ENCODE data around the gene USP47.

The USP47 gene

DNA sequence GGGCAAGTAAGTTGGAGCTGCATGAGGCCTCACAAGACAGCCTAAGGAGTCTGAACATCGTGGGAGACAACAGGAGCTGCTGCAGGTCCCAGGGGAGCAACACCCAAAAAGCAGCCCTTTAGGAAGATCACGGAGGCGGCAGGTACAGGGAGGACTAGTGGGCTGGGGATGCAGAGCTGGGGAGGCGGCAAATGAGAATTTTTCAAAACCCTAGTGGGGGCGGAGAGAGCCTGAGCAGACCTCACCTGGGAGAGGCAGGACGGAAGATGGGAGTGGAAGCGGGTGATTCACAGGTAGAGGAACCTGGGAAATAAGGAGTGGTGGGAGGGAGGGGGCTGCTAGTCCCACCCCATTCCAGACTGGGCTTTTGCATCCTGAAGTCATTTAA is 124.6 kb downstream of the USP47 start:
- DNase-seq (ENCODE audit: low read depth): no peak

DNA sequence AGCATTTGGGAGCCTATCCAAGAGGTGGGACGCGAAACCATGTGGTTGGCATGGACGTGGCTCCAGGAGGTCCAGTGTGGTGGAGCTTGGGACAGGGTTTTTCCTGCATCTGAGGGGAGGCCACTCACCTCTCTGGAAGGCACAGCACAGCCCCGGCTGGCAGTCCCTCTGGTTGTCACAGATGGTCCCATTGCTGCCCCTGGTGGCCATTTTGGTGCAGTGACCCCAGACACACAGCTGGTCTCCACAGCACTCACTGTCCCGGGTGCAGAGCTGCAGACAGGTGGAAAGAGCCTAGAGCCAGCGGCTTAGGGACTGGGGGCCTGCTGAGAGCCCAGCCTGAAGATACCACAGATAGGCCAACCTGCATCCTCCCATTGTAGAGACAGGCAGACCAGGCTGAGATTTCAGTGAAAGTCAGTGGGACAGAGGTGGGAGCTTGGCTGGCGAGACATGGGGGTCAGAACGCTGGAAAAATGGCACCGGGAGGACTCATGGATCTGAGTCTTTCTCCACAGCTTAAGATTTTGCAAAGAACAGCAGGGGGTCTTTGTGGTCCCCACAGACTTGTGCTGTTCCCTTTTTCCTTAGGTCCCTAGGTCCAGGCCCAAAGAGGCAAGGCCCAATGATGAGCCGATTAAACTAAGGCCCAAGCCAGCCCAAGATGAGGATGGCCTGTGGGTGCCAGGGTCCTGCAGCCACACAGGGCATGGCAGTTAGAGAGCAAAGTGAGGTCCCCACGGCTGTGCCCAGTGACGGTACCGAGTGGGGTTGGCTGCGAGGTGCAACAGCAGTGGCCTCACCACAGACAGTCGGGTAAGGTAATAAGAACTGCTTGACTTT is 125.3 kb downstream of the USP47 start:
- no peak for DNase-seq (ENCODE audit: low read depth)

DNA sequence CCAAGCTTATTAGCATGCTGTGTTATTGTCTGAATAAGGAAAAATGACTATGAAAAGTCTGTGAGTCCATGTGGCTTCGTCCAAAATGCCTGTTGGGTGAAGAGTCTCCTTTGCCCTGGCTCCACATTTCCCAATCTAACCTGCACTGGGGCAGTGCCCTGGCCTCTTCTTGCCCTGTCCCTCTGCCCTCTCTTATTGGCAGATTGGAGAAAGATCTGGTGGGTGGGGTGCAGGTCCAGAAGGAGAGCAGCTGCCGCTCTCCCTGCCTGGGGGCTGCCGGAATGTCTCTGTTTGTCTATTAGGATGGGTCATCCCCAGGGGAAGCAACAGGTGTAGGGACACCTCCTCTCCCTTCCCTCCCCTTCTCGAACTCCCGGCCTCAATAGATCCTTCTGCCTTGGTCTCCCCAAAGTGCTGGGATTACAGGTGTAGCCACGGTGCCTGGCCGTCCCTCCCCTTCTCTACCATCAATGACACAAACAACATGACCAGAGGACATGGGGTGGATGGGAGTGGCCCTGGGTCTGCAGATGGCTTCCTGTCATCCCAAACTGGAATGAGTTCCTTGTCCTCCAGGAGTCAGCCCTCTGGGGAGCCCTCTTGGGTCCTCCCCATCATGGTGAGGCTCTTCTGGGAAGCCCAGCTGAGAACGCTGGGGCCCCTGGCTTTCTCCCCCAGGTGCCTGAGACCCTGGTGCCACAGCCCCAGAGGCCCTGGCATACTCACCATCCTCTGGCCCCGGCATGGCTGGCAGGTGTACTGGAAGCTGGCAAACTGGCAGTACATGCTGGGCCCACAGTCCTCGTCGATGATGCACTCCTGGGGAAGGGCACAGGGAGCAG is 126.1 kb downstream of the USP47 start:
- DNase-seq (ENCODE audit: low read depth): no peak

DNA sequence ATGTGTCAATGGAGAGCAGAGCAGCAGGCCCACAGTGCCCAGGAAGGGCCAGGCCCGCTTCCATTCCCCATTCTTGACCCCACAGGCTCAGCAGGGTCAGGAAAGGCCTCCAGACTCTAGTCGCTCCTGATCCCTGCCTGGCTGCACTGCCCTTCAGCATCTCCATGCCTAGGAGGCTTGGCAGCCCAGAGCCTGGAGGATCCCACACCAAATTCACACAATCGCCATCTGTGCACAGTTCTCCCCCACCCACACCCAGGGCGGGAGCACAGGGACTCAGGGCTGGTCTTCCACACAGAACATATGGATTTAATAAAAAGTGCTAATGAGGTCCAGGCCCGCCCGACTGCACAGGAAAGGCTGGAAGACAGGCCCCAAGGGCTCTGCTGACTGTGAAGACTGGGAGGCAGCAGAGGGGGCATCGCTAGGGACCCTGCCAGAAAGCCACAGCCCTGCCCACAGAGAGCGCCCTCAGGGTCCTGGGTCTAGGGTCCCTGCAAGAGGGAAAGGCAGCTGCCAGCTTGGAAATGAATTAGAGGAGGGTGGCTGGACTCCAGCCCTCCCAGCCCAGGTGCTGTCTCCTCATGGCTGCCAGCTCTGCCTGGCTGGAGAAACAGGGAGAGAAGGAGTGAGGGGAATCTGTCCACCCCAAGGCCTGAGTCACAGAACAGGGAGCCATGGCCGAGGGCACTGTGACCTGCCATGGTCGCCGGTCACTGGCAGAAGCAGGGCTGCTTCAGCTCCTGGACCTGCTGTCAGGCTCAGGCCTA is 126.9 kb downstream of the USP47 start:
- DNase-seq (ENCODE audit: low read depth): no peak

DNA sequence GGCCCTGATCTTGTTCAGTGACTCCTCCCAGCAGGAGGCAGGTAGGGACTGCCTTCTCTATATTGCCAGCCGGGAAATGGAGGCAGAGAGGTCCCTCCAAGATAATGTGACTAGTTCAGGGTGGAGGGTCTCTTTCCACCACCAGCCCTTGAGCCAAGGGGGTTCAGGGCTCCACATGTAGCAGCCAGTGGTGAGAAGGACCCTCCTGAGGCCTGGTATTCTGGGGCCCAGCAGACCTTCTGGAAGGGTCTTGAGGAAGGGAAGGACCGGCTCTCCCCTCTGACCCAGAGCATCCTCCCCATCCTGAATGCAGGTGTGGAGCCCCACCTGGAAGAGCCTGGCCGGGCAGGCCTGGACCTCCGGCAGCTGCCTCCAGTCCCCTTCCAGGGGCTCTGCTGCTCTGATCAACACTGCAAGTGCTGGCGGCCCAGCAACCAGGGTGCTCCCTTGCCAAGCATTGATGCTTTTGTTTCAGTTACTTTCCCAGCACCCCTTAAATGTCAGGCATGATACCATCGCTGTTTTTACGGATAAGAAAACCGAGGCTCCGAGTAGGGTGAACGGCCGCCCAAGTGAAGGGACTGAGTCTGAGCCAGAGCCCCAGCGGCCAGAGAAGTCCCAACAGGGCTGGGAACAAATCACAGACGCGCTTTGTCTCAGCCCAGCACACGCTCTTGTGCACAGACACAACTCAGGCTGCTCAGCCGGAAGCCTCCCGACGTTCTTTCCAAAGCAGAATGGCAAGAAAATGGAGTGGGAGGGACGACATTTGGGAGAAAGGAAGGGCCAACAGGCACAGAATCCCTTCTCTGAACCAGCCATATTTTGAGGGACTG is 127.8 kb downstream of the USP47 start:
- no peak for DNase-seq (ENCODE audit: low read depth)

DNA sequence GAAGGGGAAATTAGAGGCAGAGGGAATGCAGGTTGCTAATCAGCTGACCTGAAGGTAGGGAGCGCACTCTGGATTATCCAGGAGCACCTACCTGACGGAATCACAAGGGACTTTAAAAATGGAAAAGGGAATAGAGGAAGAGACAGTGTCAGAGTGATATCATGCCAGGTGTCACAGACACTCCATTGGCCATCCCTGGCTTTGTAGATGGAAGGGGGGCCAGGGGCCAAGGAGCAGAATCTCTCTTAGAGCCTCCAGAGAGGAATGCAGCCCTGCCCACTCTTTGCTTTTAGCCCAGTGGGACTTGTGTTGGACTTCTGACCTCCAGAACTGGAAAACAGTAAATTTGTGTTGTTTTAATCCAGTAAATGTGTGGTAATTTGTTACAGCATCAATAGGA is 128.8 kb downstream of the USP47 start:
- DNase-seq (ENCODE audit: low read depth): no peak

DNA sequence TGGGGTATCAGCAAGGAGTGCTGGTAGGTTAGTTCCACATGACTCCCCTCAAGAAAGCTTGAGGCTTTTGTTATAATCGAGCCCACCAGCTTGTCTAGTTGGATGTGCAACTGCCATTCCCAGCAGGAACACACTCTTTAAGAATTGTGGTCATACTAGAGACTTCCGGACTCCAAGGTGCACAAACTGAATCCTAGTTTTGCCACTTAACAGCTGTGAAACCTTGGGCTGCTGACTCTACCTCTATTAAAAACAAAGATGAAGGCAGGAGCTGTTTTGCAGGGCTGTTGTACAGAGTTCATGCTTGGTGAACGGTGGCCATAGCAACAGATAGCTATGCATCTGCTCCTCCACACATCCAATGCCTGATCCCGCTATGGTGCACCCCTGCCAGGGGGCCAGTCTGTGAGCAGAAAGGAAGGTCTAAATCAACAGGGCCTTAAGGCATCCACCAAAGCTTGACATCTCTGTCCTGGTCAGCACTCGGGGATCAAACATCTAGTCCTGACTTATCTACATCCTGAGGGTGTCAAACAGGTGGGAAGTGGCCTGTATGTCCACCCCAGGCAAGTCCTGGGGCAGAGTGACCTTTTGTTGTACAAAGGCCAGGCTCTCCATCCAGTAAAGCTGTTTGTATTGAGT is 130.3 kb downstream of the USP47 start:
- DNase-seq (ENCODE audit: low read depth): no peak

DNA sequence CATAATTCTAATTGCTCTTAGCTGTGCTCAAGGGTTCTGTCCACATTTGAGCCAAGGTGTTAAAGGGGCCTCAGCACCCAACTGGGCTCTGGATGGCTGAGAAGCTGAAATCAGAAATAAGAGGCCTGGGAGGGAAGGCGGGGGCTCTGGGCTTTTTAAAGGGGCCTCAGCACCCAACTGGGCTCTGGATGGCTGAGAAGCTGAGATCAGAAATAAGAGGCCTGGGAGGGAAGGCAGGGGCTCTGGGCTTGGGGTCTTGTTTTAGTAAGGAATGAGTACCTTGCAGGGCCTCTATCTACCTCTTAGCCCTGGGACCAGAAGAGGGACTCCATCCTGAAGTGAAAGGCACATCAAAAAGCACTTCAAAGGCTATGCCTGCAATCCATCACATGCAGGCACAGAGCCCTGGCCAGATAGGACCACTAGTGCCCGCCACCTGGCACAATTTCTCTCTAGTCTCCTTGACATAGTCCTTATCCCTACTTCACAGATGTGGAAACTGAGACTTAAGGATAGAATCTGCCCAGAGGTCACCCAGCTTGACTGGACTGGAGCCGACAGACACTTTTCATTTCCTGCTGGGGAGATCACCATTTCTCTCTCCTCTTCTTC is 131.1 kb downstream of the USP47 start:
- DNase-seq (ENCODE audit: low read depth): no peak

DNA sequence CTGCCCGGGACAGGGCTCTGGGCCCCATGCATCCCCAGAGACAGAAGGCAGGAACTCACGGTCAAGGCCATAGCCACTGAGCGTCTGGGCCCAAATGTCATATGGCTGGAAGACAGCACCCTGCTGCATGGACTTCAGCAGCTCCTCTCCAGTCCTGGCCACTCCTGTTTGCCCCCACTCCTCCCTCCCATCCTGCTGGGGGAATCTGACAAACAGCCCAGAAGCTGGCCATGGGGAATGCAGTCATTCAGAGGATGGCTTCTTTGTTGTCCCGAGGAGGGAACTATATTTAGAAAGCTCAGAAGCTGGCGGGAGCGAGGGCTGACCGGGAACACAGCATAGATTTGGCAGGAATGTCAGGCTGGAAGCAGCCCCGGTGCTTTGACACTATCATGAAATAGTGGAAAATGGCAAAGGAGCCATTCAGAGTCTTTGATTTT is 131.6 kb downstream of the USP47 start:
- no peak for DNase-seq (ENCODE audit: low read depth)

DNA sequence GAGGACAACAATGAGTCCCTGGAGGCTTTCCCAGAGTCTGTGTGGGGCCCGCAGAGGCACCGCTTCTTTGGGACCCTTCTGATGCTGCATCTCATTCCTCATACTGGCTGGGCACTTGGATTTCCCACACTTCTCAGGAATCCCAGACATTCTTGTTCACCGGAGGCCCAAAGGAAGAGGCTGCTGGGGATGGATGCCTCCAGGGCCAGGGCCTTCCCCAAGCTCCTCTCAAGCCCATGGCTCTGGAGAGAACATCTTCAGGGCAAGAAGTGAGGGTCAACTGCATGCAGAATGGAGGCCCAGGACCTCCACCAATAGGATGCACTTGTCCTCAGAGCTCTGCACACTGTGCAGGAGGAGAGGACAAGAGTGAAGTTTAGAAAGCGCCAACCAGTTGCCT is 132.1 kb downstream of the USP47 start:
- no peak for DNase-seq (ENCODE audit: low read depth)

DNA sequence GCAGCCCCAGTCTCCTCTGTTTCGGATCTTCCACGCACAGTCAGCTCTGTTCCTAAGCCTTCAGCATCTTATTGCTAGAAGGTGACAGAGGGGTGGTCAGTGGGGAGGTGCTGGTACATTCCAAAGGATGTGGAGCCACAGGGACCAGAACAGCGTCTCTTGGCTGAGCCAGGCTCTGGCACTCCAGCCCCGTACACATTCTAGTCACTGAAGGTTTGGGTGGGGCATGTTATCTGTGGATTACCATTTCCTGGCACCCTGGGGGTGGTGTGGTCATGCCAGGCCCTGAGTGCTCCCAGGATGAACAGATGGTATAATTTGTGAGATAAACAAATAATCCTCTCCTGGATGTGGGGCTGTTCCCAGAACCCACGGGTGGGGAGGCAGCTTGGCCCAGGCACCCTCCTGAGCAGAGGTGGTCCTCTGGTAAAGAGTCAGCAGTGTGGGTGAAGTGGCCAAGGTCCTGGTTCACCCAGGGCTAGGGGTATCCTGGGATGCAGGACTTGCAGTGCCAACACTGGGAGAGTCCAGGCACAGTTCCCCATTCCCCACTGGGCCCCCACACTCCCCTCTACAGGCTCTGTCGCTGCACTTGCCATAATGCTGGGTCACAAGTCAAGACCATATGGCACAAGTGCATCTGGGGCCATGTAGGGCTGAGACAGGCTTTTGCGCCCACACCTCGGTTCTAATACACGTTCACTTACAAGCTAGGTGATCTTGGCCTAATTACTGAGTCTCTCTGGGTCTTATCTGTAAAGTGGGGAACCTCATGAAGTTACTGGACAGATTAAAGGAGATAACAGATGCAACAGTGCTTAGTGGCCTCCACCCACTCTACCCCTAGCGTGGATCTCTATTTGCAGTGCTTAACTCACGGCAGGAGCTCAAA is 133.7 kb downstream of the USP47 start:
- no peak for DNase-seq (ENCODE audit: low read depth)

DNA sequence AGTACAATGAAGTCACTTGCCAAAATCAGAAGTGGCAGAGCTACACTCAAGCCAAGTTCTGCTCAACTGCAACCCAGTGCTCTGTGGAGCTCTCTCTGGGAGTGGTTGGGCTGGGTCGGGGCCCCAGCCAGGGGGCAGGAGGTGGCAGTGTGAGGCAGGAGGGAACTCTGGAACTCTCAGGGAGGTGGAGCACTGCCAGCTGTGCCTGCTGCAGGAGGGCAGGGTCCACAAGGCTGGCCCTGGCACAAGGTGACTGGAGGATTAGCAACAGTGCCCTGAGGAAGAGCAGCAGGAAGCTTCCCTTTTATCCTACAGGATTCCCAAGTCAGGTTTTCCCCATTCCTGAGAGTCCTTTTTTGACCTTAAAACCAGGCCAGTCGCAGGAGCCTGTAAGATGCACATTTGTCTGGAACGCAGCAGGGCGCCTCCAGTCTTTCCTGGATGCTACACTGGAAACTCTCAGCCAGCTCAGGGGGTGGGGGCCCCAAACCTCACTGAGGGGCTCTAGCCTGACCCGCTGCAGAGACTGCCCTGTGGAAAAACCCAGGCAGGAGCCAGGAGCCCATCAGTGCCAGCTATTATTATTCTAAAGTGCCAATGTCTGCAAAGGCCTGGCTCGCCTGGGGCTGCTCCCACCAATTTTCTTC is 134.8 kb downstream of the USP47 start:
- no peak for DNase-seq (ENCODE audit: low read depth)

DNA sequence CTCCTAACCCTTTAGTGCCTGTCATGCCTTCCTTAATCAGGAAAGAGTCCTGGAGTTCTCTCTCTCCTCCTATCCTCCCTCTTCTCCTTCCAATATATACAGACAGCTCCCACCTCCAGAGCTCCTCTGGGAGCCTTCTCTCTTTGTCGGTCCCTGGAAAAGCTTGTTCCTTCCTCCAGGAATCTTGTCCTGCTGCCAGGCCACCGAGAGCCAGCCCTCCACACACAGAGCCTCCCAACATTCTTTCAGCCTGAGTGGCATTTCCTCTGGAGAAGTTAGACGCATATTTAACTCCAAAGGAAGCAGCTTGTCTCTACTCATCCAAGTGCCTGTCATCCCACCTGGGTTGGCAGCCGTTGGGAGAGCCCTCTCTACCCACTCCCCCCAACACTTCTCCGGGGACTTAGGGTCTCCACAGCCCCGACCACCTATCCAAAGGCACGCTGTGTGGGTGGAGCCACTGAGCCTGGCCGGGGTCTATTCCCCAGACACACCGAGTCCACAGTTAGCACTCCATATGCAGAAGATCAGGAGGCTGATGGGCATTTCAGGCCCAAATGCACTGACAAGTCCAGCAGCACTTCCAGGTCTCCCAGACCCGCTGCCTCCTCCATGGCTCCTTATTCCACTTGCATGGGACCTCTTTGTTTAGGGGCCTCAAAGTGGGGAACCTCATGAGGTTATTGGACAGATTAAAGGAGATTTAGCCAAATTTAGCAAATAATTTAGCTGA is 135.6 kb downstream of the USP47 start:
- DNase-seq (ENCODE audit: low read depth): peak; percentile 71

DNA sequence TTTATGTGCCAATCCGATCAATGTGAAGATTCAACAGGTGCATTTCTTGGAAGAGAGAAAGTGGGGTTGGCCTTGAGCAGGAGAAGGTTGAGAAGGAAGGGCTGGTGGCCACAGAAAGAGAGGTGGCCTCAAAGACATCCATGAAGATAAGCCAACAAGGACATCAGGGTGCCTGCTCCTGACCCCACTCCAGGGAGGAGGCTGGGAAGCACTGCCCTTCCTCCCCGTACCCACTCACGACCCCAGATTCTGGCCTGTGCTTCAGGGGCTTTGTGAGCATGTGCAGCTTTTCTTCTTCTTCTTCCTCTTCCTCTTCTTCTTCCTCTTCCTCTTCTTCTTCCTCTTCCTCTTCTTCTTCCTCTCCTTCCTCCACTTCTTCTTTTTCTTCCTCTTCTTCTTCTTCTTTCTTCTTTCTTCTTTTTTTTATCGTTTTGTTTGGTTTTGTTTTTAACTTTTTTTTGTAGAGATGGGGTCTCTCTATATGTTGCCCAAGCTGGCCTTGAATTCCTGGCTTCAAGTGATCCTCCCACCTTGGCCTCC is 136.4 kb downstream of the USP47 start:
- no peak for DNase-seq (ENCODE audit: low read depth)

DNA sequence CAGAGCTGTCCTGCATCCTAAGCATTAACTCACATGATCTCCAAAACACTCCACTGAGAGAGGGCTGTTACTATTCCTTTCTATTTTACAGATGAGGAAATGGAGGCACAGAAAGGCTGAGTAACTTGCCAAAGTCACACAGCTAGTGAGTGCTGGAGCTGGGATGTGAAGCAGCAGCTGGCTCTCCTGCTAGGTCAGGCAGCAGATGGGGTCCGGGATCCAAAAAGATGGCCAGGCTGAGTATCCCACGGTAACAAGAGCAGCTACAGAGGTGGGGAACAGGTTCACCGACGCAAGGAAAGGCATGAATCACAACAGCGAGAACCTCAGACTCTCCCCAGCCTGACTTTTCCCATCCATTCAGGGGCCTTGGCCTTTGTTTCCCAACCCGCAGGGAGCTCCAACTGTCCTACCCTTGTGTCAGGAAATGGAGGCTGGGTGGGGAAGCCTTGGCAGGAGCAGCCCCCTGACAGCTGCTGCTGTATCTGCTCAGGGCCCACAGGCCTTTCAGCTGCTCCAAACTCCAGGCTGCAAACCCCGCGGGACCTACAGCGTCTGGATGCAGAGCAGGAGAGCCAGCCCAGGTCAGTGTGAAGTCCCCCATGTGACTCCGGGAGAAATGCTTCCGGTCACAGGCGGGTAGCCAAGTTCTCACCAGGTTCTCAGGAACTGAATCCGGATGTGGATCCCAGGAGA is 137.2 kb downstream of the USP47 start:
- DNase-seq (ENCODE audit: low read depth): no peak

DNA sequence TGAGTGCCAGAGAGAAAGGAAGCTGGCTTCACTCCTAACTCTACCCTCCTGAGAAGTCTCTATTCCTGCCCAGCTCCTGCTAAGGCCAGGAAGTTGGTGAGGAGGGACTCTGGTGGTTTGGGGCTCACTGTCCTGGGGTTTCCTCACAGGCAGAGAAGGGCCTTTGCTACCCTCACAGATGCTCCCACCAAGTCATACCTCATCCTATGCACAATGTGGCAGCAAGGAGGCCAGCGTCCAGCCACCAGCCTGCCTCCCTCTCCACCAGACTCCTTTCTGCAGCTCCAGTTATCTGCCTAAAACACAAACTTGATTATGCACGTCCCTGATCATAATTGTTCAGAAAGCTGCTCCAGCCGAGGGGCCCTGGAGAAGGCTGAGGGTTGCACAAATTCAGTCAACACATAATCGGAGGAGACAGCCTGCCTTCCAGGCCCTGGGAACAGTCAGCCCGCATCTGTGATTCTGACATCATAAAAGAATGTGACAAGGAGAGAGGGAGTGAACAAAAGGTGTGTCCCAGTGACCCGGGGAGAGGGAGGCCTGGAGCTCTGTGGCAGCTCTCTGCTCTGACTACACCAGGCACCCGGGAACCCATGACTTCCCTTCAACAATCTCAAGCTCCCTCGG is 137.8 kb downstream of the USP47 start:
- peak; percentile 56 for DNase-seq (ENCODE audit: low read depth)

DNA sequence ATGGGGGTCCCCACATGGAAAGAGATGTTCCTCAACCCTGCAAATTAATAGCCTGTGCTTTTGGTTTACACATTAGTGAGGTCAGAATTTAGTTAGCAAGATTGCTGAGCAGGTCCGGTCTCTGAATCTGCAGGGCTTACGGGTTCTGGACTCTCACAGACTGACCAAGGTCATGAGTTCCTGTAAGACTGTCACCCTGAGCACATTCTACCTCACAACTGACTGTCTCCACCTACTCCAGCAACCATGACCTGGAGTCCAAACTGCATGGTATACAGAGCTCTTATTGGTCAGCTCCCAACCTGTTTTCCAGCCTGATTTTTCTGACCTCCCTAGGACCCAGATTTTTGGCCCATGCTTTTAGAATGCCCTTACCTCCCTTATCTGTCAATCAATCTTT is 138.4 kb downstream of the USP47 start:
- no peak for DNase-seq (ENCODE audit: low read depth)
